CD4-positive, alpha-beta T cell treated with Interleukin-17A for 1 hour (primary cell): Measurements from ENCODE around the gene CDK11A.
"Not testable (repeated sequence)": the region's sequence is repeated elsewhere in the genome, so short reads cannot be mapped to it uniquely, and the experiment has no call there.

Experiments
- DNase-seq: peaks from one replicate; pipeline ENCODE4 v3.0.0-alpha.2; 2020

Gene CDK11A

DNA sequence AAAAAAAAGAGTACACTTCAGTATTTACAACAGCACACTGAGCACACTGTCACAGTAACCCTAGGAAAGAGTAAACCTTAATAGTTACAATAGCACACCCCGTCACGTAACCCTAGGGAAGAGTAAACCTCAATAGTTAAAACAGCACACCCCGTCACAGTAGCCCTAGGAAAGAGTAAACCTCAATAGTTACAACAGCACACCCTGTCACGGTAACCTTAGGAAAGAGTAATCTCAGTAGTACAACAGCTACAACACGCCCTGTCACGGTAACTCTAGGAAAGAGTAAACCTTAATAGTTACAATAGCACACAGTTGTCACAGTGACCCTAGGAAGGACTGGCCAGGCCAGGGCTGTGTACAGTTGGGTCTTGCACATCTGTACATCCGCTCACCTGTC lies 3.0 kb downstream of the CDK11A start:
- no peak for DNase-seq

DNA sequence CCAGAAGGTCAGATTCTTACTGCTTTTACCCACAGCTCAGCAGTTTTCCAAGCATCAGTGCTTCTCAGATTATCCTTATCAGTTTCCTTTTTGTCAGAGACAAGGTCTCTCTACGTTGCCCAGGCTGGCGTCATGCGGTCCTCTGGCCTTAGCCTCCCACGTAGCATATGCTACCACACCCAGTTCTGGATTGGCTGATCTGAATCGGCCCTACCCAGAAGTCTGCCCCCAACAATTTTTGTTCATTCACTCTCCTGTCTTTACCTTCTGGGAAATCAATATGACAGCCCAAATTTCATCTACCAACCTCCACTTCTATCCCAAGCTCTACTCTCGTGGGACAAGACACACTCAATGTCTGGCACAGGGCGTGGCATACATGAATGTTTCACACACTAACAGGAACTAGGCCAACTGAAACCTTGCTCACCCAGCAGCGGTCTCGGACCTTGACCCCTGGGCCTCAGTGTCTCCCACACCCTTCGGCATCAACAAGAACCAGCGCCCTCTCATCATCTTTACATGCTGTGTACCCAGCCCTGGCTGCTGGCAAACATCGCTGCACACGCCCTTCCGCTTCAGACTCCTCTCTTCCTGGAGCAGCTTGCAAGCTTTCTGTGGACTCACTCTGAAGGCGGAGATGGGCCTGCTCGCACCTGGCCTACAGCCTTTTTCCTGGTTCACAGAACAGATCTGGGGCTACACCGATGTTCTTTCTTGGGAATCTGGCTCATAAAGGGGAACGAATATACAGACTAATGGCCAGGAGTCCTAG lies 8.9 kb downstream of the CDK11A start:
- not testable (repeated sequence) for DNase-seq

DNA sequence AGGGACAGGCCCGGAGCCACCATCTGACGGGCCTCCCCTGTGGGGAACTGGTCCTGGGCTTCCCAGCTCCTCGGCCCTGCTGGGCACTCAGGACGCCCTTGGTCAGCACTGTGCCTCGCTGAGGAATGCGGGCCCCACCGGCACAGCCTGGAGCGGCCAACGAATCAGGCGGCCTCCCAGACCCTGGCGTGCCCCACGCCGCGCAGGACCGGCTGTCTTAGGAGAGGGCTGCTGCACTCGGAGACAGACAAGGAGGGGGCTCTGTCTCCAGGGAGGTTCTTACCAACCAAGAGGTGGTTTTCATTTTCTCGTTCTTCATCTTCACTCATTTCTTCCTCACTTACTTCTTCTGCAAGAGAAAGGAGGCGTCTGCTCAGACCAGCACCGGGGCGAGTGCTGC lies 16.3 kb downstream of the CDK11A start:
- DNase-seq = not testable (repeated sequence)

DNA sequence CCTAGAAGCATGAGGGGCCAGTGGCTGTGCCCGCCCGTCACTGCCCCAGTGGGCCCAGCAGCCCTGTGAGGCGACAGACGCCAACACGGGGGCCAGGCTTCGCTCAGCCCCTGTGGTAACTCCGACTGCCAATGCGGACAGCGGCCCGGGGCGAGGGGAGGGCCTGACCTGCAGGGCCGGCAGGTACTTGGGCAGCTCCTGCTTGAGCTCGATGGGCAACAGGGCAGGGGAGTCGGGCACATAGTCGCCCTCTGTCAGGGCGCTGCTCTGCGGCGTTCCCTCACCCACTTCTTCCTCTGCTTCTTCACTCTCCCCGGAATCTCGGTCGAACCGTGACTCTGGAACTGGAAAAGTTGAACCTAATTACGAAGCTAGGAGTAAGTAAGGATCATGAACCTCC lies 16.9 kb downstream of the CDK11A start:
- not testable (repeated sequence) for DNase-seq

DNA sequence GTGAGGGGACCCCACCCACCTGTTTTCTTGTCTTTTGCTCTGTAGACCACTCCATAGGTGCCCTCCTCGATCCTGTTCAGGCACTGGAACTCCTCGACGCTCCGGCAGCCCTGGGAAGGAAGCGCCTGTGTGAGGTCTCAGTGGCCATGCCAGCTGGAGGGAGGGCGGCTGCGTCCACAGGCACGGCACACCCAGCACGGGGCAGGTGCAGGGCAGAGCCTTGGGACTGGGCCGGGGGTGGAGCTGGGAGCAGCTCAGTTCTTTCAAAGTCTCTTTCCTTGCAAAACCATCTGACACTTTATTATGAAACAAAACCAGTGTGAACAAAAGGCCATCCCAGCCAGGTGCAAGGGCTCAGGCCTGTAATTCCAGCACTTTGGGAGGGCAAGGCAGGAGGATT lies 18.5 kb downstream of the CDK11A start:
- DNase-seq = not testable (repeated sequence)

DNA sequence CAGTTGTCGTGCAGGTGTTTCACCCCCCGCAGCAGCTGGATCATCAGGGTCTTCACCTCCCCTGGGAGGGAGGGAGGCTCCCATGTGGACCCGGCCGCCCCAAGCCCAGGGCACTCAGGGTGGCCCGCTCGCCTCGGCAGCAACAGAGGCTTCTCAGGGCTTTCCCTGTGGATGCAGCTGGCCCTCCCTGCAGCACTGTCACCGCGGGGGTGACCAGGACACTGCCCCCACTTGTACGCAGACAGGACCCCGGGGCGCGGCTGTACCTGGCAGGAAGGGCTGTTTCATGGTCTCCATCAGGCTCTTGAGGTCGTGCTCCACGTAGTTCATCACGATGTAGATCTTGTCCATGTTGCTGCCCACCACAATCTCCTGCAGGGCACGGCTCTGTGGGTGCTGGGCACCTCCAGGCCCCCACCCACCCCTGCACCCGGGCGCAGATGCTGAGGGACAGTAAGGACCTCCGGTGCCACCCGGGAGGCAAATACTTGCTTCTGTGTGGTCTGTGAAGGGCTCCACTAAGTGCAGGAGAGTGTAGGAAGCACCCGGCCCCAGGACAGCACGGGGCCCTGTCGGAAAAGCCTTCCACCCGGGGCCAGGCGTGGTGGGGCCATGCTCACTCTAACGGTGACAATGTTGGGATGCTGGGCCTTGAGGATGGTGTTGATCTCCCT lies 19.7 kb downstream of the CDK11A start:
- not testable (repeated sequence) for DNase-seq

DNA sequence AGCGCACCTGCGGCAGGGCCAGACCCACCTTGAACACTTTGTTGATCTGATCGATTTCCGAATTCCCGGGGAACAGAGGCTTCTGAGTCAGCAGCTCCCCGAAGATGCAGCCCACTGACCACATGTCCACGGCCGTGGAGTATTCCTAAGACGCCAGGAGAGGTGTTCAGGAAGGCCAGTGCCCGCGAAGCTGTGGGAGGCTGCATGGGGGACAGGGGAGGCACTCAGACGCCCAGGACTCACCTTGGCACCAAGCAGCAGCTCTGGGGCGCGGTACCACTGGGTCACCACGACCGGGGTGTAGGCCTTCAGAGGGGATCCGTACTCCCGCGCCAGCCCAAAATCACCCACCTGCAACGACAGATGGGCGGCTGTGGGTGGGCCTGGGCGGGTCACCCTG lies 20.4 kb downstream of the CDK11A start:
- no peak for DNase-seq

DNA sequence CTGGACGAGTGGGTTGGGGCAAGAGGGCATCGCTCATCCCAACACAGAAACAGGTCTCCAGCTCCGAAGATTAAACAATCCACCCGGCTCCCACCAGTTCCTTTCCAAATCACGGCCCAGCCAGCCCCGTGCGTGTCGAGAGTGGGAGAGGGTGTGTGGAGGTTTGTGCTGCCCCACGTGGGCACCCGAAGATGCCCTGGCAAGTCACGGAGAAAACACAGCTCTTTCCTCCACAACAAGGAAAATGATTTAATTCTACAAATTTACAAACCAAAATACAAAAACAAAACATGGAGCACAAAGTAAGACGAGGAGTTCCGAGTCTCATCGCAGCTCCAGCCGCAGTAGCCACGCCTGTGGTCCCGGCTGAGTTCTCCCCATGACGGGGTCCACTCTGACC lies 21.7 kb downstream of the CDK11A start:
- DNase-seq = not testable (repeated sequence)

DNA sequence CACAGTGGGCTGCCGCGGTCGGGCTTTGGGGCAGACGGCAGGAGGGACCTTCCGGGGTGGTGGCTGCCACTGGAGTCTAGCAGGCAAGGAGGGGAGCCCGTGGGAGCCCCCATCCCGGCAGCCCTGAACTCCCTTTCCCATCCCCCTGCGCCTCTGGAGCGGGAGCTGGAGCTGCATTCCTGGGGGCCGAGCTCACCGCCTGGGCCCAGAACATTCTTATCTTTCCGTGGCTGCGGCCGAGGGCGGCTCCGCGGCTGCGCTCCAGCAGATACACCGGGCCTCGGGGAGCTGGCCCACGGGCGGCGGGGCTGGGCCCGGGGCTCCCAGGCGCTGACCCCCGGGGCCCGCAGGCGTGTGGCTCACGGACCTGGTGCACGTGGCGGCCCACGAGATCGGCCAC lies 23.6 kb downstream of the CDK11A start:
- not testable (repeated sequence) for DNase-seq

DNA sequence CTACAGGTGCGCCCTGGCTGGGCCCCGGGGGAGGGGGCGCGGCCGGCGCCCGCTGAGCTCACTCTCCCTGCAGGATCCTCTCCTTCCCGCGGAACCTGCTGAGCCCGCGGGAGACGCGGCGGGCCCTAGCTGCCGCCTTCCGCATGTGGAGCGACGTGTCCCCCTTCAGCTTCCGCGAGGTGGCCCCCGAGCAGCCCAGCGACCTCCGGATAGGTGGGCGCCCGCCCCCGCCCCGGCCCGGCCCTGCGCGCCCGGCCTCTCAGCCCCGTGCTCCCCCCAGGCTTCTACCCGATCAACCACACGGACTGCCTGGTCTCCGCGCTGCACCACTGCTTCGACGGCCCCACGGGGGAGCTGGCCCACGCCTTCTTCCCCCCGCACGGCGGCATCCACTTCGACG lies 24.1 kb downstream of the CDK11A start:
- not testable (repeated sequence) for DNase-seq

DNA sequence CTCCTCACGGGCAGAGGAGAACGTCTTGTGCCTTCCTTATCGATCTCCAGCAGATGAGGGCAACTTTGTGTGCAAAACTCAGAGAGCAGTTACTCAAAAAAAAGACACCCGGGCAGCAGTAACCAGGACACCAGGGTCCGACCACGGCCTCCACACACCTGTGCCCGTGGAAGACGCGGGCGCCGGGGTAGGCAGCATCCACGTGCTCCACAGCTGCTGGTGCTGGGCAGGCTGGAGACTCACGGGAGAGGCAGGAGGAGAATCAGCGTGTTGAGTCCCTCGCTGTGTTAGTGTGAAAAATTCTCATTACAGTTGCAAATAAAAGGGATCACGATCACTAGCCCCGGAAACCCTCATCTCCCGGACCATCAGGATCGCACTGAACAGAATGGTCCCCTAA lies 25.1 kb downstream of the CDK11A start:
- not testable (repeated sequence) for DNase-seq

DNA sequence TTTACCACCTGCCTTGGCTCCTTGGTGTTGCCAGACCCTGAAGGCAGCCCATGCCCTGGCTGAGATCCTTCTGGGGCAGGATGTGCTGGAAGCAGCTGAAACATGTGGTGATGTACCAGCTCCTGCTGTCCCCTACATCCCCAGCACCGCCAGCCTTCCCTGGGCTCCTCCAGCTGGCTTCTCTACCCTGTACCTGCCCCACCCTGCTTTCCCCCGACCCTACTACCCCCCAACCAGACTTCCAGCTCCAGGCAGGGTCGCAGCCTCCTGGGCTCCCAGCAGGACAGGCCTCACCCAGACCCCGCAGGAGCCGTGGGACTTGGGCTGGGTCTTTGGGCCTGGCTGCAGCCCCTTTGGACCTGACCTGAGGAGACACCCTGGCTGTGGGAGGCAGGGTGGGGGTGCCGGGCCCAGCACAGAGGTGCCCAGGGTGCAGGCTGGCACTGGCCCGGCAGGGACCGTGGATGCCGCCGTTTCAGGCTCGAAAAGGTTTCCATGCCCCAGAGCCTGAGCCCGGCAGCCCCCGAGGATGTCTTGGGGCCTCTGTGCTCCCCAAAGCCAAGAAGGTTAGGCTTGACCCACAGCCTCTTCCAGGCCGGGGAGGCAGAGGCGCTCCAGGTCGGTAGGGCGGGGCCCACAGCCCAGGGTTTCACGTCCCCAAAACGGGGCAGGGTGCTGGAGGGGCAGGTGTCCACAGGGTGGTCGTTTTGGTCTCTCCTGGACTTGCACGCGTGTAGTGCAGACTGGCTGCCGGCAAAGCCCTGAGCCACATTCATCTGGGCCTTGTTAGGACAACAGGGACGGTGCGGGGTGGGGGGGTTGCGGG lies 26.6 kb downstream of the CDK11A start:
- DNase-seq = not testable (repeated sequence)

DNA sequence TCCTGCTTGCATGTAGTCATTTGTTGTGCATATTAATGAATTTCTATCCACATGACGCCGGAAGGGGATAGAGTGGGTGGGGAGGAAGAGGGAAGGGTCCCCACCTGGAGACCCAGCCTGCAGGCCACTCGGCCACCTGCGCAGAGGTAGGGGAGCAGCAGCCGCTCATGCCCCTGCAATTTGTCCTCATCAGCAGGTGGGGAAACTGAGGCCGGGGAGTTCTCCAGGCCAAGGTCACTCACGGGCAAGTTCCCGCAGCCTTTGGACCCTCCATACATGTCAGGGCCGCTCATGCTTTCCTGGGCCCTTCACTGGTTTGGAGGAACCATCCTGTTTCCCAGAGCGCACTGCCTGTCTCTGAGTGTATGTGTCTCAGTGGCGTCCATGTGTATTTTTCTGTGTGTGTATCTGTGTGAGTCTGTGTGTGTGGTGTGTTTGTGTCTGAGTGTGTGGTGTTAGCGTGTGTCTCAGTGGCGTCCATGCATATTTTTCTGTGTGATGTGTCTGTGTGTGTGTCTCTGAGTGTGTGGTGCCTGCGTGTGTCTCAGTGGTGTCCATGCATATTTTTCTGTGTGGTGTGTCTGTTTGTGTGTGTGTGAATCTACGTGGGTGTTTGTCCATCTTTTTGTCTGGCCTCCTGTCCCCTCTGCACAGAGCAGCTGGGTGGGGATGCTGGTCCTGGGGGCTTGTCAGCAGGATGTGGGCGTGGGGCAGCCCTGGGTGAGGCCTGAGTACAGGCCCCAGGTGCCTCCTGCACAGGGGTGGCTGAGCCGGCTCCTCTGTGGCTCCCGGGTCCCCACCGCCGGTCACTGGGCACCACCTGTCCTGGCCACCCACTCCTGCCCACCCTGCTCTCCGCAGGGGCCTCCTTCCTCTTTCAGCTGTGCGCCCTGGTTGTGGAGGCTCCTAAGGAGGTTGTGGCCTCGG lies 27.5 kb downstream of the CDK11A start:
- not testable (repeated sequence) for DNase-seq

DNA sequence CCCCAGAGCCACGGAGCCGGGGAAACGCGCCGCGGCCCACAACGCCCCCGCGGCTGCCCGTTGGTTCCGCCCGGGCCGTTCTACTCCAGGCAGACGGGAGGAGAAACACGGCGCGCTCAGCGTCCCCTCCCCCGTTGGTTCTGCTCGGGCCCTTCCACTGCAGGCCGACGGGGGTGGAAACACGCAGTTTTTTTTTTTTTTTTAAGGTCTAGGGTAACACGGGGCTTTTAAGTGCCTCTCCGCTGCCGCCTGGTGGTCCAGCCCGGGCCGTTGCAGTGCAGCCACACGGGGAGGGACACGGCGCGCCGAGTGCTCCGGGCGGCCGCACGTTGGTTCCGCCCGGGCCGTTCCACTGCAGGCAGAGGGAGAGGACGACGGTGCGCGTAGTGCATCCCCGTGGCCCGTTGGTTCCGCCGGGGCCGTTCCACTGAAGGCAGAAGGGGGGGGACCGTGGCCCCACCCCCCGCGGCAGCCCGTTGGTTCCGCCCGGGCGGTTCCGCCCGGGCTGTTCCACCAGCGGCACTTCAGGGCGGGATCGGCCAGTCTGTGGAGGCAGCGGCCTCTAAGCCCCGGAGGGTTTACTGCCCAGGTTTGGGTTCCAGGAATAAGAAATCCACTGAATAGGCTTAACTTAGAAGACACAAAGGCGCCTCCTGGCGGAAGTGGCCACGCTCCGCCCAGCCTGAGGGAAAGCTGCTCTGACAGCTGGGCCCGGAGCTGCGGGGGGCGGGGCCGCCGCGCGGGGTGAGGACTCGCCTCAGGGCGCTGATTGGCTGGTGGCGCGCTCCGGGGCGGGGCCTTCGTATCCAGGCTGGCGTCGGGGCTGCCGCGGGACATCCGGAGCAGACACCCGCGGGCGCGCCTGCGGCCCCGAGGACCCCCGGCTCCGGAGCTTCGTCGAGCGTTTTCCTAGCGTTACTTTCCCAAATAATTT lies 31.2 kb downstream of the CDK11A start, which contains the start of gene SLC35E2B:
TSS of gene SLC35E2B (minus strand) at position 82 of the 934 bp plus-strand sequence. CDS start 16,096 bp downstream, outside the sequence.
- peak; percentile 98 for DNase-seq

DNA sequence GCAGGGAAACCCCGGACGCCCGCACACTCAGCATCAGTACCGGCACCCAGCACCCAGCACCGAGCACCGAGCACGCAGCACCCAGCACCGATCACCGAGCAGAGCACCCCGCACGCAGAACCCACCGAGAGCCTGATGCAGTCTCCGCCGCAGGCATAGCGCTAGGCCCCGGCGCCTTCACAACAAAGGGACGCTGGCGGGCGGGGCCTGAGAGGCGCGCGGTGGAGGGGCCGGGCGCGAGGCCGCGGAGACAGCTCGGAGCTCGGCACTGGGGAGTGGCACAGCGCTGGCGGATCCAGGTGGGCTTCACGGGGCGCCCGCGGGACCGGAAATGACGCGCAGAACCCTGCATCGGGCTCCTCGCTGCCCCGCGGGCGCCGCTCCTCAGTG lies 31.8 kb downstream of the CDK11A start:
- DNase-seq = not testable (repeated sequence)

DNA sequence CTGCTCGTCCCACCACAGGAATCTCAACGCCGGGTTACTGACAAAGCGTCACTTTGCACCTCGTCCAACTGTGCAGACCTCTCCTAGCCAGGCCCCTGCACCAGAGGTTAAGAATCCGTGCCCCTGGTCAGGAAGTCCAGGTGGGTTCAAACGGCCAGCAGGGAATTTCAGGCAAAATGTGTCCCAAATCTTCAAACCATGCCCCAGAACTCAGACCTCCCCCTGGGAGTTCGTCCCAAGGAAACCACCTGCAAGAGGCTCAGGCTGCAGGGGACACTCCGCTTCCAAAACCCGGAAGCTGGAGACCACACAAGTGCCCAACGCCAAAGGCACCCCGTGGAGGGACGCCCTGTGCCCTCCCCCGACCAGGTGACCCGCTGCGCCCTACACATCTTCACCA lies 32.7 kb downstream of the CDK11A start:
- DNase-seq = not testable (repeated sequence)

DNA sequence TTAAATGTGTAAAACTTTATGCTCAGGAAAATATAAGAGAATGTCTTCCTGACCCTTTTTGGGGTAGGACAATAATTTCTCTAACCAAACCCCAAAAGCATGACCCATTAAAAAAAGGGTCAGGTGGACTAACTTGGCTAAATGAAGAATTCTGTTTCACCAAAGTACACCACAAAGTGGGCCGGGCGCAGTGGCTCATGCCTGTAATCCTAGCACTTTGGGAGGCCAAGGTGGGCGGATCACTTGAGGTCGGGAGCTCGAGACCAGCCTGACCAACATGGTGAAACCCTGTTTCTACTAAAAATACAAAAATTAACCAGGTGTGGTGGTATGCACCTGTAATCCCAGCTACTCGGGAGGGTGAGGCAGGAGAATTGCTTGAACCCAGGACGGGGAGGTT lies 34.6 kb downstream of the CDK11A start:
- not testable (repeated sequence) for DNase-seq

DNA sequence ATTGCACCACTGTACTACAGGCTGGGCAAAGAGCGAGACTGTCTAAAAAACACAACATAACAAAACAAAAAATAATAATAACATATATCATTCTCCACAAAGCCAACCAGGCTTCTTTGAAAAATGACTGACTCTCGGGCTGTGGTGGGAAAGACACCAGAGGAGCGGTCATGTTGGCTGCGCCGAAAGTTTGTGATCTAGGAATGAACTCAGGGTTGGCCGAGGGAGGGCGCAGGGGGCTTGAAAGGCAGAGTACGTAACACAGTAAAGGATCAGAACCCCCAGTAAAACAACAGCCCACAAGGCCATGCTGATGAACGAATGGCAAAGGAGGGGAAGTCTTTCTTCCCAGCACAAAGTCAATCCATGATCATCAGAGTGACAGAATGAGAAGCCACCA lies 36.3 kb downstream of the CDK11A start:
- DNase-seq = no peak

DNA sequence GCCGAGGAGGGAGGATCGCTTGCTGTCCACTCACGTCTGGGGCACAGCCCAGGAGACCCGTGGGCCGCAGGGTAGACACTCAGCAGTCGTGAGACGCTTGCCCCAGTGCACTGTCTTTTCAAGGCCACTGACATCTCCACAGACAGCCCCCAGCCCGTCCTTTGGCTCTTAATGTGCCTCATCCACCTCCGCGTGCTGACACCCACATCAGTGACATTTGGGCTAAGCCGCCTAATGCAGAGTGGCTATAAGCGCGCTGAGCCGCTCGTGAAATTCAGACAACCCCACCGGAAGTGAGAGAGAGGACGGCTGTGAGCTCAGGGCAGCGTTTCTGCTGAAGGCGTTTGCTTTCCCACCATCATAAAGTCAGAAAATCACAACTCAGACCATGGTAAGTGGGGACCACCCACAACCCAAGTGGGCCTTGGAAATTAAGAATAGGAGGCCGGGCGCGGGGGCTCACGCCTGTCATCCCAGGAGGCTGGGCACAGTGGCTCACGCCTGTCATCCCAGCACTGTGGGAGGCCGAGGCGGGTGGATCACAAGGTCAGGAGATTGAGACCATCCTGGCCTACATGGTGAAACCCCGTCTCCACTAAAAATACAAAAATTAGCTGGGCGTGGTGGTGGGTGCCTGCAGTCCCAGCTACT lies 40.0 kb downstream of the CDK11A start:
- DNase-seq = no peak

DNA sequence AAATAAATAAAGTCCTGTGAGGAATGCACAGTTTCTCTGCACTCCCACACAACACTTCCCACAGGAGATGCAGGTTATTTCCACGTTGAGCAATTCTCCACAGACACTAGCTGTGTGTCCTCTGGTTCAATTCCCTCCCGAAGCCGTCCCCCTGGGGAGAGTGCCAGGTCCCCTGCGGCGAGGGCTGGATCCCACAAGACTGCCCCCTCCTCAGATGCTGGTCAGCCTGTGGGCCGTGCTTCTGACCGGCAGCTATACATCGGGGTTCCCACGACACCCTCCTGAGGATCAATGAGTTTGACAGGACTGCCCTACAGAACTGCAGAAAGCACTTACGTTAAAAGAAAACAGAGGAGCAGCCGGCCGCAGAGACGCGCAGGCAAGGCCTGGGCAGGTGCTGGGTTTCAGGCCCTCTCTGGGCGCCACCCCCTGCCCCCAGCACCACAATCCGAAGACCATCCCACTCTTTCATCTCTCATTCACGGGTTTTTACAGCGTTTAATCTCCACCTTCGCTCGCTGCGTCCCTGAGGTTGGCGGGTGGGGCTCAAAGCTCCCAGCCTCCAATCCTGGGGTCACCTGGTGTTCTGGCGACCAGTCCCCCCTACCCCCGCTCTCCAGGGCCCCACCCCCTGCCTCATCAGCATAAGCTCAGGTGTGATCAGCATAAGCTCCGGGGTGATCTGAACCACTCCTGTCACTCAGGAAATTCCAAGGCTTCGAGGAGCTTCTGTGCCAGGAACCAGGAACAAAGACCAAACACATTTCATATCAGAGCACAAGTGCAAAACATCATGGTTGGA lies 40.9 kb downstream of the CDK11A start:
- no peak for DNase-seq
